Transverse colon (tissue), 4 donors: ENCODE measurements around the gene DLGAP1. TPM values are rescaled to one million over a fixed set of nuclear protein-coding genes. Genes with fewer than 3 reads are reported as not detected.
"Not testable (repeated sequence)": the region's sequence is repeated elsewhere in the genome, so short reads cannot be mapped to it uniquely, and the experiment has no call there.

Experiments
- DNase-seq: peaks from one replicate; pipeline ENCODE4 v3.0.0-alpha.2; 2019
- H3K27ac ChIP-seq, 4 donors: fragments of 200-600 bp; sonication (generic); 2 replicates each; pipeline ENCODE4 v1.5.1; 2016 to 2018; ENCODE audit warnings: inconsistent platforms in 4 of 4
- H3K27me3 ChIP-seq: fragments of 200-600 bp; sonication (generic); 2 replicates; pipeline ENCODE4 v1.5.1; 2017; ENCODE audit warnings: inconsistent platforms
- H3K36me3 ChIP-seq, 4 donors: fragments of 200-600 bp; sonication (generic); 2 replicates each; pipeline ENCODE4 v1.5.1; 2017 to 2019; ENCODE audit warnings: inconsistent platforms in 4 of 4
- H3K4me1 ChIP-seq, 4 donors: fragments of 200-600 bp; sonication (generic); 2 replicates each; pipeline ENCODE4 v1.5.1; 2017 to 2020; ENCODE audit warnings: inconsistent platforms in 4 of 4
- H3K4me3 ChIP-seq, 4 donors: fragments of 200-600 bp; sonication (generic); 1 replicate in 1 of 4; 2 replicates in 3 of 4; pipeline versions ENCODE4 v1.5.1 to v1.6.1; 2017 to 2019; ENCODE audit warnings: inconsistent platforms in 4 of 4
- H3K9me3 ChIP-seq, 2 donors: fragments of 200-600 bp; sonication (generic); 2 replicates each; pipeline ENCODE4 v1.5.1; 2017 to 2019; ENCODE audit warnings: inconsistent platforms in 2 of 2
- EP300 ChIP-seq: sonication (generic); formaldehyde crosslinking; IDR thresholded peaks from one replicate; pipeline ENCODE4 v1.6.1; 2017; ENCODE audit warnings: antibody characterized with exemption, low read depth
- POLR2A ChIP-seq: fragments of 450-650 bp; IDR thresholded peaks from one replicate; pipeline ENCODE4 v1.6.1; 2016; ENCODE audit warnings: antibody characterized with exemption, mild to moderate bottlenecking, moderate library complexity
- POLR2AphosphoS5 ChIP-seq, 3 donors: sonication (generic); formaldehyde crosslinking; IDR thresholded peaks; one replicate each; pipeline ENCODE4 v1.6.1; 2016; ENCODE audit warnings: antibody characterized with exemption in 3 of 3
- WGBS, 2 donors: methylation state at CpG; one replicate each; pipeline ENCODE4 v1.1.5; 2018; ENCODE audit warnings: low coverage in 1 of 2; 5-methylcytosine and 5-hydroxymethylcytosine counted together
- in situ Hi-C, 4 donors: fragments of 200-750 bp; cut with MboI; loops; one replicate each; pipeline versions ENCODE4 v1.15.0 to v1.15.1; 2017; ENCODE audit warnings: low sequenced_read_pairs in 3 of 4, low pct_ligation_motif_present in 1 of 4, low pct_unique_long_range_greater_than_20kb in 1 of 4
- intact Hi-C: fragments of 100-400 bp; cut with DNase I; formaldehyde crosslinking; loops from one replicate; pipeline ENCODE4 v1.15.1; 2023; ENCODE audit warnings: low total_unique reads
- total RNA-seq, 4 donors: library from RNA; depleted of rRNA; stranded (reverse); fragments of >200 nt; gene quantifications; one replicate each; pipeline ENCODE4 v1.1.0, GENCODE V29; 2016
- TF ChIP-seq, protein P1 (sequence below), 5 experiments: fragments of 200-600 bp in 3 of 5; fragments of 450-650 bp in 2 of 5; sonication (generic) in 3 of 5; IDR thresholded peaks; 1 replicate in 2 of 5; 2 replicates in 3 of 5; pipeline ENCODE4 v1.5.1; 2016 to 2017; ENCODE audit warnings: antibody characterized with exemption in 5 of 5, inconsistent platforms in 3 of 5, mild to moderate bottlenecking in 2 of 5, moderate library complexity in 1 of 5

The DLGAP1 gene
- total RNA-seq, 4 donors from 2014 or later = 2.7 to 7.2 (median 3.3) TPM

- Histone ChIP-seq H3K27me3 (no peaks in the 10 kb centered on the region), H3K36me3 (no peaks in the 10 kb centered on the region), H3K4me1 (peaks cover 0 to 21% (median 9%) of the 10 kb centered on the region in 4 donors), H3K27ac (no peak overlapping the region), H3K9me3 (no peaks in the 10 kb centered on the region), H3K4me3 (no peak overlapping the region)
- intact Hi-C loops = no loop called here
- DNase-seq = no peak
- TF ChIP-seq, protein P1, sequence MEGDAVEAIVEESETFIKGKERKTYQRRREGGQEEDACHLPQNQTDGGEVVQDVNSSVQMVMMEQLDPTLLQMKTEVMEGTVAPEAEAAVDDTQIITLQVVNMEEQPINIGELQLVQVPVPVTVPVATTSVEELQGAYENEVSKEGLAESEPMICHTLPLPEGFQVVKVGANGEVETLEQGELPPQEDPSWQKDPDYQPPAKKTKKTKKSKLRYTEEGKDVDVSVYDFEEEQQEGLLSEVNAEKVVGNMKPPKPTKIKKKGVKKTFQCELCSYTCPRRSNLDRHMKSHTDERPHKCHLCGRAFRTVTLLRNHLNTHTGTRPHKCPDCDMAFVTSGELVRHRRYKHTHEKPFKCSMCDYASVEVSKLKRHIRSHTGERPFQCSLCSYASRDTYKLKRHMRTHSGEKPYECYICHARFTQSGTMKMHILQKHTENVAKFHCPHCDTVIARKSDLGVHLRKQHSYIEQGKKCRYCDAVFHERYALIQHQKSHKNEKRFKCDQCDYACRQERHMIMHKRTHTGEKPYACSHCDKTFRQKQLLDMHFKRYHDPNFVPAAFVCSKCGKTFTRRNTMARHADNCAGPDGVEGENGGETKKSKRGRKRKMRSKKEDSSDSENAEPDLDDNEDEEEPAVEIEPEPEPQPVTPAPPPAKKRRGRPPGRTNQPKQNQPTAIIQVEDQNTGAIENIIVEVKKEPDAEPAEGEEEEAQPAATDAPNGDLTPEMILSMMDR (IDR thresholded peaks at IDR 0.05) = no peak
- WGBS, 2 donors = 78 to 88% methylated on average over 4 to 6 of the region's 6 CpGs
- in situ Hi-C loops = no loop called here
These were observed 844.3 kb downstream of the DLGAP1 start for GRCh38 chr18:3610813-3611212.

DNA sequence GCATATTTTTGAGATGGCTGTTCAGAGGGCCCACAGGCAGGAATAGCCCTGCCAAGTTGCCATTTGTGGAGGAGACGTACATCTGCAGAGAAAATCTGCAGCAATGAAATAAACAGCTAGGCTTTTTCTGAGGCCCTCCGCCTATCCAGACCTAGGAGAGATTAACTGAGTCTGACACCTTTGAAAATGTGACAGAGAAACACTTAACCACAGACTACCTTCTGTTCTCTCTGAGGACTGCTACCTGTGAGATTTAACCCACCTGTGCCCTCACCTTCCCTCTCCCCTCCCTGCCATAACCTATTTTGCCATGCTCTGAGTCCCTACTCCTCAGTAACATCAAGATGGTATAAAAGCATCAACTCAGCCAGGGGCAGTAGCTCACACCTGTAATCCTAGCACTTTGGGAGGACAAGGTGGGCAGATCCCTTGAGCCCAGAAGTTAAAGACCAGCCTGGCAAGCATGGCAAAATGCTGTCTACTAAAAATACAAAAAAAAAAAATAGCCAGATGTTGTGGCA, 844.9 kb downstream of the DLGAP1 start:
- no peak overlapping the region for H3K27ac ChIP-seq
- WGBS, 2 donors = 83 to 90% methylated on average over 1 to 2 of the region's 2 CpGs
- no peaks in the 10 kb centered on the region for H3K9me3 ChIP-seq
- intact Hi-C loops (no loop called here), in situ Hi-C loops (no loop called here)
- H3K4me3 ChIP-seq = no peak overlapping the region
- no peaks in the 10 kb centered on the region for H3K27me3 ChIP-seq
- no peak for DNase-seq
- TF ChIP-seq POLR2AphosphoS5 (IDR thresholded peaks at IDR 0.05) = no peak
- TF ChIP-seq POLR2A = no peak
- TF ChIP-seq EP300 = no peak
- TF ChIP-seq, protein P1 (IDR thresholded peaks at IDR 0.05) = no peak
- peaks cover 0 to 27% (median 15%) of the 10 kb centered on the region in 4 donors for H3K4me1 ChIP-seq
- H3K36me3 ChIP-seq = no peaks in the 10 kb centered on the region

DNA sequence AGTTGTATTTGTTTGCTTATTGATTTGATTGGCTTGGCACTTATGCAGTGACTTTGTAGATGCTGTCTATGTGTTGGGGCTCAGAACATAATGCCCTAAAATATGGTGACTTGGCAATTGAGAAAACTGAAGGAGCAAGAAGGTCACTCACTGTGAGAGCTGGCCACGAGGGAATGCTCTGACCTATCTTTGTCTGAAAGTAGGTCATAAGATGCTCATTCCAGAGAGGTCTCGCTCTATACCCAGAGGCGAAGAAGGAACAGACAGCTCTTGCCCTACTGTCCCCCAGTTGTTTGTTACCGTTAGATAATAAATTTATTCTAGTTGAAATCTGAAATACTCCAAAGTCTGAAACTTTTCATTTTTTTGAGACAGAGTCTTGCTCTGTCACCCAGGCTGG, 846.6 kb downstream of the DLGAP1 start:
- no peaks in the 10 kb centered on the region for H3K36me3 ChIP-seq
- in situ Hi-C loops (no loop called here), intact Hi-C loops (no loop called here)
- no peaks in the 10 kb centered on the region for H3K27me3 ChIP-seq
- peaks cover 9 to 44% (median 29%) of the 10 kb centered on the region in 4 donors for H3K4me1 ChIP-seq
- WGBS, 2 donors = 77 to 89% methylated on average over 4 of the region's 4 CpGs
- no peak overlapping the region for H3K27ac ChIP-seq
- no peaks in the 10 kb centered on the region for H3K9me3 ChIP-seq
- no peak for TF ChIP-seq EP300
- TF ChIP-seq POLR2A = no peak
- no peak for TF ChIP-seq POLR2AphosphoS5 (IDR thresholded peaks at IDR 0.05)
- TF ChIP-seq, protein P1 (IDR thresholded peaks at IDR 0.05) = no peak
- no peak overlapping the region for H3K4me3 ChIP-seq
- DNase-seq = no peak

GRCh38 chr18:3608099-3608453, 847.0 kb downstream of the DLGAP1 start:
- DNase-seq, H3K9me3 ChIP-seq, in situ Hi-C loops, H3K36me3 ChIP-seq, H3K27me3 ChIP-seq, H3K4me3 ChIP-seq, intact Hi-C loops: not testable (repeated sequence)
- 83 to 95% methylated on average over 3 to 7 of the region's 8 CpGs for WGBS, 2 donors
- H3K27ac ChIP-seq = peak overlapping the region in 3 of 4 donors; percentile 93 to 96 (median 95)
- peaks cover 10 to 48% (median 30%) of the 10 kb centered on the region in 4 donors for H3K4me1 ChIP-seq
